Omental fat pad (tissue), 4 donors: Measurements from ENCODE around the gene CLRN2. TPM values are rescaled to one million over a fixed set of nuclear protein-coding genes. Genes with fewer than 3 reads are reported as not detected.
"Not testable (repeated sequence)": the region's sequence is repeated elsewhere in the genome, so short reads cannot be mapped to it uniquely, and the experiment has no call there.

ENCODE experiments used
- ATAC-seq: fragments of 150-250 bp; one replicate; pipeline ENCODE4 v1.9.1; 2016; ENCODE audit warnings: mild to moderate bottlenecking, moderate library complexity; ENCODE audit not compliant: low FRiP score
- DNase-seq: peaks from one replicate; pipeline ENCODE4 v3.0.0-alpha.2; 2019; ENCODE audit warnings: low spot score
- CTCF ChIP-seq, 3 donors: fragments of 450-650 bp; IDR thresholded peaks; one replicate each; pipeline ENCODE4 v1.5.1; 2016 to 2017; ENCODE audit warnings: antibody characterized with exemption in 3 of 3, mild to moderate bottlenecking in 3 of 3, moderate library complexity in 2 of 3
- total RNA-seq, 4 donors: library from RNA; depleted of rRNA; stranded (reverse); fragments of >200 nt; gene quantifications; one replicate each; pipeline ENCODE4 v1.1.0, GENCODE V29; 2016

CLRN2 gene
- total RNA-seq, 4 donors from 2014 or later, result not detected

DNA sequence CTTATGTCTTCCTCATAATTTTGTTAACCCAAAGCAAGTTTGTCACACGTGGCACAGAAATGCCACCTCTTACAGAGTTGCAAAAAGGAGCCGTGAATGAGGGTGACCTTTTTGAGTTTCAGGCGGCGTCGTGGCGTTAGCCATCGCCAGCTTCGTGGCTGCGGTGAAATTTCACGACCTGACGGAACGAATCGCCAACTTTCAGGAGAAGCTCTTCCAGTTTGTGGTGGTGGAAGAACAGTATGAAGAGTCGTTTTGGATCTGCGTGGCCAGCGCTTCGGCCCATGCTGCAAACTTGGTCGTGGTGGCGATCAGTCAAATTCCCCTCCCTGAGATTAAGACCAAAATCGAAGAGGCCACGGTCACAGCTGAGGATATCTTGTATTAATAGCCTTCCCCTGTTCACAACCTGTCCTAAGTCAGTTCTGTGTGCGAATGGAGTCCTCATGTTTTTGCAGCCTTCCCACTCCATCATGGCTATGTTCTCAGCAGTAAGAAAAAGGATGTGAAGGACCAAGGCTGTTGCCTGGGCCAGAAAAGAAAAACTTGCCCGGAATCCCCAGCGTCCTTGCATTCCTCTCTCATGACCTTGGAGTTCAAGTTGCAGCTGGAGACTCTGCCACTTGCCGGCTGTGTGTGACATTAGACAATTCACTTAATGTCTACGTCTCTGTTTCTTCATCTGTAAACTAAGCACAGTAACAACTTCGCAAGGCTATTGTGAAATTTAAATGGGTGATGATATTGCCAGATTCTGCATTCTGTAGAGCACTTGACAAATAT, 11.9 kb downstream of the CLRN2 start:
- TF ChIP-seq CTCF (IDR thresholded peaks at IDR 0.05), result no peak
- ATAC-seq (no peak), DNase-seq (no peak)

- DNase-seq, result no peak
- no peak for ATAC-seq
- no peak for TF ChIP-seq CTCF (IDR thresholded peaks at IDR 0.05)
Measured at GRCh38 chr4:17528551-17529165, 13.7 kb downstream of the CLRN2 start.

DNA sequence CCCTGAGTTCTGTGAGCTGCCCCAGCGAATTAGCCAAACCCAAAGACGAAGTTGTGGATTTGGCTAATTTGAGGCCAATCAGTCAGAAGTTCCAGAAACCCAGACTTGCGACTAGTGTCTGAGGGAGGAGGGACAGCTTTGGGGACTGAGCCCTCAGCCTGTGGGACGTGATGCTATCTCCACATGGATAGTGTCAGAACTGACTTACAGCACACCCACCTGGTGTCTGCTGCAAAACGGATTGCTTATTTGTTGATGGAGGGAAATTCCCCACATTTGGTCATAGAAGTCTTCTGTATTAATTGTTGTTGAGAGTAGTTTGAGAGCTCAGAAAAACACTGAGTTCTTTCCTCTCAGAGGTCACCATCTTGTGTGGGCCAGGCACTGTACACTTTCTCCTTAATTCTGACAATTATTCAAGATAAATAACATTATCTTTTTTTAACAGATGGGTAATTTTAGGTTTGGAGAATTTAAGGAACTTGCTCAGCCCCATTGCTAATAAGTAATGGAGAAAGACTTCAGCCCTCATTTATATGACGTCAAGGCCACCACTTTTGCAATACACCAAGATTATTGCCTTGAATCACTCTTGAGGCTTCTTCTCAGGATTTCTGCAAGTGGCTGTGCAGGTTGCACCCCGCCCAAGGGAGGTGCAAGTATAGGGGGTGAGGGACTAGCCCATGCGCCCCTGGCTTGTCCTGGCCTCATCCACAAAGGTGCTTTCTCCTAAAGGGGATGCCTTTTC, 16.7 kb downstream of the CLRN2 start:
- TF ChIP-seq CTCF (IDR thresholded peaks at IDR 0.05), result no peak
- ATAC-seq, result no peak
- no peak for DNase-seq

GRCh38 chr4:17534705-17535104, 19.7 kb downstream of the CLRN2 start:
- no peak for ATAC-seq
- no peak for TF ChIP-seq CTCF (IDR thresholded peaks at IDR 0.05)

DNA sequence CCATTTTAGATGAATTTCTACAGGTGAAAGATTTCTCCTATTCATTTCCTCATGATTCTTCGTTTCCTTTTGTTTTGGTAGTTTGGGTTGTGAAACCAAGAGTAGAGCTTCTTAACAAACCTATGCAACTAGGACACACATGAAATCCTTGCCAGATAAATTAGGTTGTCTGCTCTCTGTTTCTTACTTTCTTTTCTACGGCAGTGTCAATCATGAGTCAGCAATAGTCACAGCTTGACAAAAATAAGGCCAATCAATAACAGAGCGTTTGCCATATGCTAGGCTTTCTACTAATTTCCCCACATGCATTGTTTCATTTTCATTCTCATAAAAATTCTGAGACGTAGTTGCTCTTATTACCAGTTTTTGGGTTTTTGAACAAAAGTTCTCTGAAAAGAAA, 20.3 kb downstream of the CLRN2 start:
- no peak for ATAC-seq
- no peak for DNase-seq
- no peak for TF ChIP-seq CTCF (IDR thresholded peaks at IDR 0.05)

More at GRCh38 chr4:17534705-17535104, 19.7 kb downstream of the CLRN2 start:
- DNase-seq, result no peak

- TF ChIP-seq CTCF (IDR thresholded peaks at IDR 0.05), result no peak
- DNase-seq (no peak), ATAC-seq (no peak)
Measured at GRCh38 chr4:17535906-17536305, 20.9 kb downstream of the CLRN2 start.

DNA sequence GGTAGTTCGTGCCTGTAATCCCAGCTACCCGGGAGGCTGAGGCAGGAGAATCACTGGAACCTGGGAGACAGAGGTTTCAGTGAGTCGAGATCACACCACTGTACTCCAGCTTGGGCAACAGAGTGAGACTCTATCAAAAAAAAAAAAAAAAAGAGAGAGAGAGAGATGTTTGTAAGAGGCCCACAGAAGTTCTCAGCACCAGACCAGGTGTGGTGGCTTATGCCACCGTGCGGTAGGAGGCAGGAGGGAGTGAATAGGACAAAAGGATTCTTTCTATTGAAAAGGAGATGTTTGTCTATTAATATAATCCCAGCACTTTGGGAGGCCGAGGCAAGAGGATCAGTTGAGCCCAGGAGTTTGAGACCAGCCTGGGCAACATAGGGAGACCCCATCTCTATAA, 22.1 kb downstream of the CLRN2 start:
- DNase-seq, ATAC-seq: not testable (repeated sequence)
